Superior temporal gyrus (tissue), 1 donor: ENCODE results near the gene TOP2A.
"Not testable (repeated sequence)": the region's sequence is repeated elsewhere in the genome, so short reads cannot be mapped to it uniquely, and the experiment has no call there.

Experiments used
- DNase-seq: peaks from one replicate; pipeline ENCODE4 v3.0.0-alpha.2; 2016; ENCODE audit errors: extremely low spot score

TOP2A gene

GRCh38 chr17:40375786-40376185 is 41.9 kb downstream of the TOP2A start:
- not testable (repeated sequence) for DNase-seq

GRCh38 chr17:40374821-40375498 is 42.7 kb downstream of the TOP2A start:
- no peak for DNase-seq

GRCh38 chr17:40373999-40374398 is 43.7 kb downstream of the TOP2A start:
- DNase-seq, result no peak

GRCh38 chr17:40373324-40373723 is 44.4 kb downstream of the TOP2A start:
- no peak for DNase-seq

GRCh38 chr17:40372644-40373043 is 45.1 kb downstream of the TOP2A start:
- not testable (repeated sequence) for DNase-seq

GRCh38 chr17:40372031-40372430 is 45.7 kb downstream of the TOP2A start:
- no peak for DNase-seq

GRCh38 chr17:40371261-40371929 is 46.3 kb downstream of the TOP2A start:
- DNase-seq, result no peak

- no peak for DNase-seq
These were observed 47.8 kb downstream of the TOP2A start for GRCh38 chr17:40369923-40370322.

- not testable (repeated sequence) for DNase-seq
These were observed 50.0 kb downstream of the TOP2A start for GRCh38 chr17:40367728-40368127.

GRCh38 chr17:40366861-40367518 is 50.7 kb downstream of the TOP2A start:
- no peak for DNase-seq

- no peak for DNase-seq
These were observed 51.4 kb downstream of the TOP2A start for GRCh38 chr17:40366076-40366860.

GRCh38 chr17:40364906-40365305 is 52.8 kb downstream of the TOP2A start:
- DNase-seq, result no peak

- no peak for DNase-seq
These were observed 53.4 kb downstream of the TOP2A start, which contains the start of gene GJD3 for GRCh38 chr17:40364121-40364861. Gene GJD3 (minus strand): TSS chr17:40364737. CDS start chr17:40363815, 922 bp downstream.

- no peak for DNase-seq
These were observed 54.4 kb downstream of the TOP2A start for GRCh38 chr17:40363111-40363827.

- no peak for DNase-seq
These were observed 55.0 kb downstream of the TOP2A start for GRCh38 chr17:40362696-40363110.

- DNase-seq, result no peak
These were observed 55.6 kb downstream of the TOP2A start for GRCh38 chr17:40361925-40362695.

GRCh38 chr17:40361063-40361924 is 56.4 kb downstream of the TOP2A start:
- no peak for DNase-seq

GRCh38 chr17:40360091-40360490 is 57.6 kb downstream of the TOP2A start:
- no peak for DNase-seq
